Measurements from ENCODE around the gene NFIX.

- TF ChIP-seq CTCF (optimal IDR thresholded peaks at IDR 0.05 in 1 of 3, IDR thresholded peaks at IDR 0.05 in 1 of 3, conservative IDR thresholded peaks at IDR 0.05 in 1 of 3; ENCODE audit: extremely low read depth in 1 of 3, insufficient read depth in 2 of 3, low read length in 3 of 3): peak in 2 of 3 experiments; percentile 30 to 39
- no peak for TF ChIP-seq EZH2 (IDR thresholded peaks at IDR 0.05; ENCODE audit: low read length)
Measured at GRCh38 chr19:13036366-13036976, 41.2 kb downstream of the NFIX start.
